HCT116 (cell line): ENCODE measurements around the gene CCDC83. TPM values are rescaled to one million over a fixed set of nuclear protein-coding genes. Genes with fewer than 3 reads are reported as not detected.

Source experiments
- ATAC-seq: fragments of 200-7000 bp; cut with Tn5 transposase; 2 replicates; pipeline ENCODE4 v1.9.1; 2020; ENCODE audit warnings: mild to moderate bottlenecking, moderate library complexity
- BruUV-seq: library from RNA; stranded (reverse); fragments of 400-500 nt; replicated peaks from 2 replicates; lab custom pipeline; 2021; lab: Mats Ljungman, UMichigan
- CTCF ChIA-PET: fragments of 300-600 bp; sonication (Branson Sonifier 250); formaldehyde crosslinking; loops from one replicate; lab custom pipeline; 2021; ENCODE audit warnings: antibody characterized with exemption; lab: Charles Lee
- POLR2A ChIA-PET: fragments of 300-600, 350-600 bp; sonication (Branson Sonifier 250); formaldehyde crosslinking; loops from one replicate; lab custom pipeline; 2021; ENCODE audit warnings: antibody characterized with exemption; lab: Charles Lee
- RAD21 ChIA-PET, 2 experiments: fragments of 300-600 bp; sonication (Branson Sonifier 250); formaldehyde crosslinking; loops; one replicate each; lab custom pipeline; 2023; ENCODE audit warnings: low total read pairs in 2 of 2; ENCODE audit not compliant: uncharacterized antibody in 2 of 2, unreplicated experiment in 2 of 2, low non-redundant PET in 1 of 2; lab: Charles Lee
- DNase-seq: peaks from one replicate; pipeline ENCODE4 v3.0.0-alpha.2; 2010; ENCODE audit warnings: low read depth, low spot score
- H2AFZ ChIP-seq: fragments of 200-600 bp; shearing (Covaris generic), sonication (generic); 2 replicates; pipeline ENCODE4 v1.6.1; 2017; ENCODE audit warnings: low read depth, mixed run types, mixed read lengths, antibody characterized with exemption, low read length; ENCODE audit not compliant: poor library complexity, severe bottlenecking
- H3K27ac ChIP-seq: 2 replicates; pipeline ENCODE4 v1.5.1; 2012; ENCODE audit warnings: low read depth, low read length
- H3K27me3 ChIP-seq: fragments of 200-600 bp; sonication (generic); 2 replicates; pipeline ENCODE4 v1.6.1; 2016; ENCODE audit warnings: mixed run types, low read length, mixed read lengths; ENCODE audit not compliant: insufficient read depth
- H3K36me3 ChIP-seq, 2 experiments: fragments of 200-500 bp in 1 of 2; fragments of 200-600 bp in 1 of 2; sonication (Bioruptor generic) in 1 of 2; sonication (generic) in 1 of 2; 2 replicates each; pipeline versions ENCODE4 v1.5.1 to v1.6.1; 2014 to 2016; ENCODE audit warnings: low read length in 2 of 2, inconsistent platforms in 1 of 2, mixed read lengths in 1 of 2, mixed run types in 1 of 2; ENCODE audit not compliant: insufficient read depth in 2 of 2, control insufficient read depth in 1 of 2
- H3K4me1 ChIP-seq, 2 experiments: fragments of 200-600 bp in 1 of 2; sonication (generic) in 1 of 2; 2 replicates each; pipeline versions ENCODE4 v1.5.1 to v1.6.1; 2012 to 2017; ENCODE audit warnings: low read length in 2 of 2, inconsistent platforms in 1 of 2, mild to moderate bottlenecking in 1 of 2, mixed read lengths in 1 of 2, mixed run types in 1 of 2, moderate library complexity in 1 of 2; ENCODE audit not compliant: insufficient read depth in 2 of 2, control insufficient read depth in 1 of 2
- H3K4me2 ChIP-seq: fragments of 200-600 bp; sonication (generic); 2 replicates; pipeline ENCODE4 v1.6.1; 2017; ENCODE audit warnings: mixed run types, low read length, mixed read lengths
- H3K4me3 ChIP-seq, 2 experiments: fragments of 200-600 bp in 1 of 2; sonication (generic) in 1 of 2; replicated peaks in 1 of 2; 2 replicates each; pipeline ENCODE4 v1.5.1; 2011 to 2016; ENCODE audit warnings: low read length in 2 of 2, control low read depth in 1 of 2, low read depth in 1 of 2, mild to moderate bottlenecking in 1 of 2, mixed read lengths in 1 of 2, mixed run types in 1 of 2
- H3K79me2 ChIP-seq: fragments of 200-600 bp; sonication (generic); 2 replicates; pipeline ENCODE4 v1.6.1; 2017; ENCODE audit warnings: mild to moderate bottlenecking, mixed run types, low read length, moderate library complexity, mixed read lengths; ENCODE audit not compliant: insufficient read depth
- H3K9ac ChIP-seq: fragments of 200-600 bp; sonication (generic); 2 replicates; pipeline ENCODE4 v1.6.1; 2016; ENCODE audit warnings: low read length, mixed read lengths
- H3K9me2 ChIP-seq: fragments of 200-600 bp; sonication (generic), shearing (Covaris generic); 2 replicates; pipeline ENCODE4 v1.6.1; 2017; ENCODE audit warnings: mixed run types, mild to moderate bottlenecking, moderate library complexity; ENCODE audit not compliant: insufficient read depth
- H3K9me3 ChIP-seq, 2 experiments: fragments of 200-500 bp in 1 of 2; fragments of 200-600 bp in 1 of 2; sonication (Bioruptor generic) in 1 of 2; sonication (generic) in 1 of 2; 2 replicates each; pipeline ENCODE4 v1.6.1; 2014 to 2017; ENCODE audit warnings: low read length in 2 of 2, mixed read lengths in 2 of 2, inconsistent platforms in 1 of 2, low read depth in 1 of 2, mild to moderate bottlenecking in 1 of 2, mixed run types in 1 of 2, moderate library complexity in 1 of 2; ENCODE audit not compliant: control insufficient read depth in 1 of 2, insufficient read depth in 1 of 2
- H4K20me1 ChIP-seq: fragments of 200-600 bp; sonication (generic), shearing (Covaris generic); 2 replicates; pipeline ENCODE4 v1.6.1; 2017; ENCODE audit warnings: mixed run types, mild to moderate bottlenecking, moderate library complexity; ENCODE audit not compliant: insufficient read depth
- ATF3 ChIP-seq: IDR thresholded peaks from 2 replicates; pipeline ENCODE4 v1.6.1; 2012
- CBX3 ChIP-seq: IDR thresholded peaks from 2 replicates; pipeline ENCODE4 v1.6.1; 2012; ENCODE audit warnings: low read depth
- CEBPB ChIP-seq: IDR thresholded peaks from 2 replicates; pipeline ENCODE4 v1.6.1; 2012; ENCODE audit warnings: low read depth
- EGR1 ChIP-seq: IDR thresholded peaks from 2 replicates; pipeline ENCODE4 v1.6.1; 2012; ENCODE audit warnings: low read depth
- ELF1 ChIP-seq: IDR thresholded peaks from 2 replicates; pipeline ENCODE4 v1.6.1; 2012; ENCODE audit warnings: low read depth, borderline replicate concordance
- EZH2 ChIP-seq: fragments of 200-600 bp; sonication (generic); IDR thresholded peaks from 2 replicates; pipeline ENCODE4 v1.6.1; 2017; ENCODE audit warnings: antibody characterized with exemption, mixed run types
- EZH2phosphoT487 ChIP-seq: fragments of 200-600 bp; IDR thresholded peaks from 2 replicates; pipeline ENCODE4 v1.6.1; 2018; ENCODE audit warnings: antibody characterized with exemption, borderline replicate concordance
- FOSL1 ChIP-seq: IDR thresholded peaks from 2 replicates; pipeline ENCODE4 v1.6.1; 2012; ENCODE audit warnings: low read depth
- JUND ChIP-seq: IDR thresholded peaks from 2 replicates; pipeline ENCODE4 v1.6.1; 2012
- MAX ChIP-seq: IDR thresholded peaks from 2 replicates; pipeline ENCODE4 v1.6.1; 2012
- POLR2AphosphoS5 ChIP-seq: IDR thresholded peaks from 2 replicates; pipeline ENCODE4 v1.6.1; 2011; ENCODE audit warnings: mild to moderate bottlenecking, low read depth, low read length, moderate library complexity
- RAD21 ChIP-seq: IDR thresholded peaks from 2 replicates; pipeline ENCODE4 v1.6.1; 2012; ENCODE audit warnings: low read depth, mild to moderate bottlenecking
- REST ChIP-seq: IDR thresholded peaks from 2 replicates; pipeline ENCODE4 v1.6.1; 2012; ENCODE audit warnings: low read depth
- SIN3A ChIP-seq: IDR thresholded peaks from 2 replicates; pipeline ENCODE4 v1.6.1; 2012; ENCODE audit warnings: low read depth
- SP1 ChIP-seq: IDR thresholded peaks from 2 replicates; pipeline ENCODE4 v1.6.1; 2012; ENCODE audit warnings: low read depth
- TCF7L2 ChIP-seq: IDR thresholded peaks from 2 replicates; pipeline ENCODE4 v1.7.0; 2011; ENCODE audit warnings: borderline replicate concordance, inconsistent platforms; ENCODE audit not compliant: insufficient read depth, insufficient read length; ENCODE audit errors: extremely low read depth
- YY1 ChIP-seq: IDR thresholded peaks from 2 replicates; pipeline ENCODE4 v1.6.1; 2011; ENCODE audit warnings: low read length, low read depth, moderate library complexity, mild to moderate bottlenecking; ENCODE audit not compliant: insufficient replicate concordance; ENCODE audit errors: extremely low read depth
- ZBTB33 ChIP-seq: IDR thresholded peaks from 2 replicates; pipeline ENCODE4 v1.6.1; 2011; ENCODE audit warnings: mild to moderate bottlenecking, low read length, moderate library complexity; ENCODE audit not compliant: insufficient replicate concordance; ENCODE audit errors: extremely low read depth
- ZNF274 ChIP-seq: fragments of 200-500 bp; sonication (Bioruptor generic); IDR thresholded peaks from 2 replicates; pipeline ENCODE4 v1.6.1; 2014; ENCODE audit warnings: mild to moderate bottlenecking, low read depth, low read length, inconsistent platforms
- intact Hi-C: fragments of 100-400 bp; cut with micrococcal nuclease; formaldehyde crosslinking; loops from 2 replicates; pipeline ENCODE4 v1.10.0; 2022
- total RNA-seq: library from RNA; stranded (reverse); gene quantifications from one replicate; pipeline ENCODE4 v1.2.1, GENCODE V29; 2021; ENCODE audit not compliant: unreplicated experiment

CCDC83 gene
- total RNA-seq, 1 experiment from 2014 or later: not detected

- Histone ChIP-seq H3K4me1 (peaks cover 13 to 22% of the 10 kb centered on the region in 2 experiments), H3K9me2 (no peaks in the 10 kb centered on the region), H3K36me3 (no peaks in the 10 kb centered on the region), H3K27ac (peak overlapping the region; percentile 47), H3K4me3 (peak overlapping the region in 1 of 2 experiments; percentile 3; a peak in 1 of 4 replicates), H4K20me1 (no peaks in the 10 kb centered on the region), H3K79me2 (no peaks in the 10 kb centered on the region), H3K9me3 (no peaks in the 10 kb centered on the region), H3K4me2 (peak overlapping the region; percentile 61), H3K9ac (no peak overlapping the region), H3K27me3 (no peaks in the 10 kb centered on the region), H2AFZ (peak overlapping the region; percentile 54)
- RAD21 ChIA-PET: interaction anchor here in 1 of 2 experiments (0.6 kb wide), 1 partner anchor 10 kb away, joined by 5 read pairs; no protein-coding TSS in a partner anchor
- peak; percentile 93 for ATAC-seq
- TF ChIP-seq CEBPB: peak; percentile 97
- 0 out of 2 replicates have a peak, but pooled peaks have one; percentile 56 for TF ChIP-seq SIN3A
- no peak for TF ChIP-seq EZH2
- no peak for TF ChIP-seq ZNF274
- TF ChIP-seq RAD21: no peak
- peak; percentile 78 for TF ChIP-seq SP1
- peak; percentile 85 for TF ChIP-seq FOSL1
- peak; percentile 47 for TF ChIP-seq YY1
- peak; percentile 19 for TF ChIP-seq TCF7L2
- peak; percentile 86 for TF ChIP-seq ATF3
- no peak for TF ChIP-seq REST
- TF ChIP-seq EZH2phosphoT487: no peak
- peak; percentile 48; the same call in 1 of the 2 replicates for TF ChIP-seq POLR2AphosphoS5
- peak; percentile 52; the same call in 1 of the 2 replicates for TF ChIP-seq MAX
- peak; percentile 73; the same call in 1 of the 2 replicates for TF ChIP-seq EGR1
- TF ChIP-seq ELF1: peak; percentile 62
- TF ChIP-seq JUND: peak; percentile 90
- TF ChIP-seq CBX3: peak; percentile 95
- TF ChIP-seq ZBTB33: no peak
- TSS peak; percentile 81 for BruUV-seq
- POLR2A ChIA-PET: interaction anchor here (0.8 to 1.3 kb wide), 3 partner anchors 8 to 224 kb away, joined by 3 read pairs; partner anchors contain the start of gene PICALM
- peak; percentile 77 for DNase-seq
- CTCF ChIA-PET: interaction anchor here (1.0 to 1.1 kb wide), 3 partner anchors 10 to 150 kb away, joined by 3 to 5 read pairs (median 3); partner anchors contain the start of gene CCDC83
- intact Hi-C loops: loop anchor here (5.0 kb wide), 1 partner anchor 247 kb away; no protein-coding TSS in a partner anchor
These were observed 10.6 kb upstream of the CCDC83 start for GRCh38 chr11:85844439-85845123.
